ENCODE results near the gene CHMP3.
A peak's percentile ranks its signal among the peaks of the same experiment; 100 is the strongest.
"Not testable (repeated sequence)": the region's sequence is repeated elsewhere in the genome, so short reads cannot be mapped to it uniquely, and the experiment has no call there.

Gene CHMP3

GRCh38 chr2:86562922-86563649 lies at the start of gene CHMP3:
Gene CHMP3, minus strand, starts transcription at chr2:86563443. Its CDS starts 95 bp downstream, at chr2:86563348.
- peak; percentile 96 to 97 for DNase-seq (ENCODE audit: low read depth in 2 of 2)

GRCh38 chr2:86610871-86611270 lies 47.6 kb upstream of the CHMP3 start:
- DNase-seq (ENCODE audit: low read depth in 2 of 2), result no peak

DNA sequence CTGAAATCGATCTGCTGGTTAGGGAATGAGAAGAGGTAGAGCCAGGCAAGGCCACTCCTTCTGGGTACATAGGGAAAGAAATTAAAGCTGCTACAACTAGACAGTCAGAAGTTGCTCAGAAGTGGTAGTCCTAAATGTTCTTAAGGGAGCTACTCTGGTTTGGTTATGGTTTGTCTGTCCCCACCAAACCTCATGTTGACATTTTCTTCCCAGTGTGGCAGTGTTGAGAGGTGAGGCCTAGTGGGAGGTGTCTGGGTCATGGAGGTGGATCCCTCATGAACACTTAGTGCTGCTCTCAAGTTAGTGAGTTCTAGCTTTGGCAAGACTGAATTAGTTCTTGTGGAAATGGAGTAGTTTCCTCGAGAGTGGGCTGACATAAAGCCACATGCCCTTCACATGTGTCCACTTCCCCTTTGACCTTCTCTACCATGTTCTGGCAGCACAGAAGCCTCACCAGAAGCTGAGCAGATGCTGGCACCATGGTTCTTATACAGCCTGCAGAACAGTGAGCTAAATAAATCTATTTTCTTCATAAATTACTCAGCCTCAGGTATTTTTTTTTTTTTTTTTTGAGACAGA lies 45.7 kb upstream of the CHMP3 start:
- DNase-seq (ENCODE audit: low read depth in 2 of 2), result no peak

DNA sequence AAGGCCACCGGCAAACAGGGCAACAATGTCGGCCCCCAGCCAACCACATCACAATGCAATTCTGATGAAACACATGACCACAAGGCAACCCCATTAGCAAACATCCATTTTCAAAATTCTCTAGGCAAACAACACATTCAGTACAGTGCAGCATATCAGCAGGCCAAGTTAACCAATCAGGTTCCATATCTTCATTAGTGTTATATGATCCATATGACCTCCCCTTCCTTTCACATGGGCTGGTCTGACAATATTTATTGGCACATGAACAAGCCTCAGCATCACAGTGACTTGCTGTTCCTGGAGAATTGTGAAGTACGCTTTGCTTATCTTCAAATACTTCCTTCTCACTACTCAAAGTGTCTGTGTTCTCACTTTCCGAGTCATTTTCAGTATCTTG lies 40.7 kb upstream of the CHMP3 start:
- DNase-seq (ENCODE audit: low read depth in 2 of 2), result no peak

- no peak for DNase-seq (ENCODE audit: low read depth in 2 of 2)
These were observed 35.7 kb upstream of the CHMP3 start for GRCh38 chr2:86598966-86599365.

DNA sequence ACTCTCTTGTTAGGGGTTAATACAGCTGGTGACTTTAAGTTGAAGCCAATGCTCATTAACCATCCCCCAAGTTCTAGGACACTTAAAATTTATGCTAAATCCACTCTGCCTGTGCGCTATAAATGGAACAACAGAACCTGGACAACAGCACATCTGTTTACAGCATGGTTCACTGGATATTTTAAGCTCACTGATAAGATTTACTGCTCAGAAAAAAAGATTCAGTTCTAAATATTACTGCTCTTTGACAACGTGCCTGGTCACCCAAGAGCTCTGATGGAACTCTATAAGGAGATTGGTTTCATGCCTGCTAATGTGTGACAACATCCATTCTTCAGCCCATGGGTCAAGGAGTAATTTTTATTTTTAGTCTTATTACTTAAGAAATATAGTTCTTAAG lies 32.9 kb upstream of the CHMP3 start:
- no peak for DNase-seq (ENCODE audit: low read depth in 2 of 2)

DNA sequence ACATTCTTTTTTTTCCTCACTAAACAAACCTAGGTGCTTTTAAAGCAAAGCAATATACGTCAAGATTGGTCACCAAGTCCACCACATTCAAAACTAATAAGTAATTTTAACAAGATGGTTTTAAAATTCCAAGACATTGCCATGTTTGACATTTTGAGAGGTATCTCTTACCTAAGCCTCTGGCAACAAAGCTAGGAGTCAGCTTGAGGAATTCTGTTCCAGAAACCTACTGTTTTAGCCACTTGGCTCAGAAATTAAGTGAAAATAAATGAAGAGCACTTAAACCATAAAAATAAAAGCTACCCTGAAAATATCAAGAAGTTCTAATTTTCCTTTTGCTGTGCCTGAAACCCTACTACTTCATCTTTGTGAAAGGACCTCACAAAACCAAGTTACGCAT lies 30.0 kb upstream of the CHMP3 start:
- no peak for DNase-seq (ENCODE audit: low read depth in 2 of 2)

DNA sequence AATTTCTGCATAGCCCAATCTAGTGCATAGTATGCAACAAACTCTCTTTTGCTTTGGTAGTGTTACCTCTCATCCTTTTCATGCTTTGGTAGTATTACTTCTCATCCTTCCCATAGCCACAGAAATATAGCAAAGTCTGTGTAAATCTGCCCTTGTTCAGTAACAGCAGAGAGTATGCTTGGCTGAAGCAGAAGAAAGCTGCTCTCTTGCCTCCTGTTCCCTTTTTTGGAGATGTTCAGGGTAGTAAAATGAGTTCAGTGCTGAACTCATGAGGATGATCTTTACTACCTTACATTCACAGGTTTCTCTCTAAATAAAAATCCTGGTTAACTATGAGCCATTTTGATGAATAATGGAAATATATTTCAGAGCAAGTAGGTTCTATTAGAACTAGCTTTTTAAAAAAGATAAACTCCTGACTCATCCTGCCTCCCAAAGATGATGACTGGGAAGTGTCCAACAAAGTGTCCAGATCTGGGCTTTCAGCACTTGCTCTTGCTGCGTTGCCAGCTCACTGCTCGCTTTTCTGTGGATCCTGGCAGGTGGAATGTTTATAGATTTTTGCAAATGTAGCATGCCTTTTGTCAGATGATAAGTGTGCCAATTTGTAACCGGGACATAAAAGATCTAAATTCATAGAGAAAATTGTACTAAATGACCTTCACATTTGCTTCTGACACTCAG lies 29.4 kb upstream of the CHMP3 start:
- no peak for DNase-seq (ENCODE audit: low read depth in 2 of 2)

DNA sequence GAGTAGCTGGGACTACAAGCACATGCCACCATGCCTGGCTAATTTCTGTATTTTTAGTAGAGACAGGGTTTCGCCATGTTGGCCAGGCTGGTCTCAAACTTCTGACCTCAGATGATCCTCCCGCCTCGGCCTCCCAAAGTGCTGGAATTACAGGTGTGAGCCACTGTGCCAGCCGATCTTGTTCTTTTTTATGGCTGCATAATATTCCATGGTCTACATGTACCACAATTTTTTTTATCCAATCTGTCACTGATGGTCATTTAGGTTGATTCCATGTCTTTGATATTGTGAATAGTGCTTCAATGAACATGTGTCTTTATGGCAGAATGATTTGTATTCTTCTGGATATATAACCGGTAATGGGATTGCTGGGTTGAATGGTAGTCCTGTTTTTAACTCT lies 26.5 kb upstream of the CHMP3 start:
- DNase-seq (ENCODE audit: low read depth in 2 of 2), result not testable (repeated sequence)

GRCh38 chr2:86584151-86584913 lies 21.1 kb upstream of the CHMP3 start:
- no peak for DNase-seq (ENCODE audit: low read depth in 2 of 2)

- DNase-seq (ENCODE audit: low read depth in 2 of 2), result no peak
These were observed 17.3 kb upstream of the CHMP3 start for GRCh38 chr2:86580560-86580959.

- DNase-seq (ENCODE audit: low read depth in 2 of 2), result no peak
These were observed 14.7 kb upstream of the CHMP3 start for GRCh38 chr2:86577817-86578456.

DNA sequence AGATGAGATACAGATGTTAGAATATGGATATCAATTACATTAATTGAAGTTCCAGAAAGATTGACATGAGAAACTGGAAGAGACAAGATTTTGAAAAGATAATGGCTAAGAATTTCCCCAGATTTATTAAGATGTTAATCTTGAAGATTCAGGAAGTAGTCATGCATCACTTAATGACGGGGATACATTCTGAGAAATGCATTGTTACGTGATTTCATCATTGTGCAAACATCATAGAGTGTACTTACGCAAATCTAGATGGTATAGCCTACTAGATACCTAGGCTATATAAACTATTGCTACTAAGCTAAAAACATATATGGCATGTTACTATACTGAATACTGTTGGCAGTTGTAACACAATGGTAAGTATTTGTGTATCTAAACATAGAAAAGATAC lies 6.8 kb upstream of the CHMP3 start:
- no peak for DNase-seq (ENCODE audit: low read depth in 2 of 2)

DNA sequence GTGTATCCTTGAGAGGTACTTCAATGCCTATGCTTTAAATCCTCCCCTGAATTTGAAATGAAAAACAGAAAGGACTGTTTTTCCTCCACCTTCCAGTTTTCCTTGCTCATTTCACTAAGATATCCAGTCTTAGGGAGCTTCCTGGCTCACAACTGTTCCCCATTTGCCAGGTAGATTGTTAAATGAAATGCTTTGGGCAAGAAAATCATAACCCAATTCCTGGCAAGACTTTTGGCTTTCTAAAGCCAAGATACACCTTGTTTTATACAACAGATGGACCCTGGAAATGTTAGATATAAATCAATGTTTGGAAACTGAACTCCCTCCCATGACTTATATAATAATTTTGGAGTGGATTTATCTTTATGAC lies 3.6 kb upstream of the CHMP3 start:
- DNase-seq (ENCODE audit: low read depth in 2 of 2), result no peak

DNA sequence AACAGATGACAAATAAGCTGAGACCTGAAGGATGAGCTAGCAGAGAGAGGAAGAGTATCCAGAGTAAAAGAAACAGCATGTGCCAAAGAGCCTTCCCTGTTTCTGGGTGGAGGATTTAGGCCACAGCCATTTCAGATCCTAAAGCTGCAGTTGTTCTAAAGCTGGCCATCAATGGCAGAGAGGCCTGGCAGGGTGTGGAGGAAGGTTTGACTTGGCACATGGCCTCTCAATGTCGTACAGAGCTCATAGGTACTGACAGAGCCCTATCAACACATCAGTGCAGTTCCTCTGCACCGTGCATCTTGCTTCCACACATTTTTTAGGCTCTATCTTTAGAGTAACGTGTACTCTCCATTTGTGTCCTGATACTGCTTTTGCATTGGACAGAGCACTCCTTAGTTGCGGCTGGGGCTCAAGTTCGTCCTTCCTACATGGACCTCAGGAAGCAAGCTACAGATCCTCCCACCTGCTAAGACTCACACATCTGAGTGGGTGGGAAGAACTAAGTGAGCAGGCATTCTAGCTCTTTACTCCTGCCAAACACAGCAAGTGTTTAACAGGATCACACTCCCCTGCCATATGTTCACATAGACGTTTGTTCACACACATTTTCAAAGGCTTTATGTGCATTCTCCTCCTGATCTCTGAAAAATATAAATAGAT lies 3.0 kb upstream of the CHMP3 start:
- no peak for DNase-seq (ENCODE audit: low read depth in 2 of 2)

DNA sequence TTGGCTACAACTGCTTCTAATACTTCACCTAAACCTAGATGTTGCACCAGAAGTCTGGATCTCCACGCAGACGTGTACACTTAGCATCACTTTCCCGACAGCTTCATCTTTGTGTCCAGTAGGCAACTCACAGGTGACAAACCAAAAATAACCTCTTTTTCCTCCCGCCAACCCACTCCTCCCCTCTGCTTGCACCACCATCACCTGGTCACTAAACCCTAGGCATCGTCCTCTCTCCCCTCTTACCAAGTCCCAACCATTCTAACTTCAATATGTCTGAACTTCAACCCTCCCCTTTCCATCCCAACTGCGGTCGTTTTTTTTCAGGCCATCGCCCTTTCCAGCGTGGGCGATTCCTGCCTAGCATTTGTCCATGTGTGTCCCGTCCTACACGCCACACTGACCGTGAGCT lies 413 bp upstream of the CHMP3 start:
- no peak for DNase-seq (ENCODE audit: low read depth in 2 of 2)

DNA sequence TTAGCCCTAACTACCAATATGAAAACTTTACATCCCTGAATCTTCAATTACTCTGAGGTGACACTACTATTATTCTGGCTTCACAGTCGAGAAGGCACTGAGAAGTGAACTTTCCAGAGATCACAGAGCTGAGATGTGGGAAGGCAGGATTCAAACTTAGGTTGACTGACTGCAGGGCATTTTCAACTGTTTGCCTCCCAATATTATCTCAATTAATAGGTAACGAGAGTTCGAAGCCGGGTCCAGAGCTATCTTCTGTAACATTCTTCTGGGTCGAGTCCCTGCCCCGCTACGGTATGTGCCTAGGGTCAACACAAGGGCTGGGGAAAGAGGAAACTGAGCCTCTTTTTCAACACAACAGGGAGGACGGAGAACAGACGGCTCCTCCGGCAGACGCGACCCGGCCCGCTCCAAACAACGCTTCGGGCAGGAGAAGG lies 740 bp downstream of the CHMP3 start:
- no peak for DNase-seq (ENCODE audit: low read depth in 2 of 2)

DNA sequence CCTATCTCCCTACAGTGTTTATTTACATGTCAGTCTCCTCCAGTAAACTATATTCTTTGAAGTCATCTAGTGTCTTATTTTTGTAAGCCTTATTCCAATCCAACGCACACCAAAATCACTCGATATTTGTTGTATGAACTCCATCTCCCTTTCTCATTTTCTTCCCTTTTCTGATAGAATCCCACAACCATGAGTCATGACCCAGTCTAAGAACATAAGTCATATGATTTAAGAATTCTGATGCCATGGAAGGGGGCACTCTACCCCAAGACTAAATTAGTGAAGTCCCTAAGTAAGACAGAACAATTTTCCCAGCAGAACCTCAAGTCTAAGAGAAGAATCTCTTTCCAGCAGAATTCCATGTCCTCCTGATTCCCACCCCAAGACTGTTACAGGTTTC lies 5.4 kb downstream of the CHMP3 start:
- no peak for DNase-seq (ENCODE audit: low read depth in 2 of 2)

DNA sequence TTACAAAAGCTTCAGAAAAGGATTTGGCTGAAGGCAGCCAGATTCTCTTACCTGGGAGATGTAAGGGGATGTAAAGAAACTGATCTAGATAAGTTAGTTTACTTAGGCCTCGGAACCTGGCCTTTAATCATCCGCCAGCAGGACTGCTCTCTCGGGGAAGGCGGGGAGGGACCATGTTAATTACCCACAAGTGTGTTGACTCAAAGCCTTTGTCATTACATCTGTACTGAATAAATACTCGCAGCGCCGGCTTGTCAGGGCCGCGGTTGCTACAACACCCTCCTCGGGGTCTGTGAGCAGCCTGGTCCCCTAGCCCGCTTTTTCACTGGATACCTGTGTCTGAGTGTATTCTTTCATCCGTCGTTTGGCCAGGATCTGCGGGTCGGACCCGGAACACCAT lies 6.7 kb downstream of the CHMP3 start:
- no peak for DNase-seq (ENCODE audit: low read depth in 2 of 2)

DNA sequence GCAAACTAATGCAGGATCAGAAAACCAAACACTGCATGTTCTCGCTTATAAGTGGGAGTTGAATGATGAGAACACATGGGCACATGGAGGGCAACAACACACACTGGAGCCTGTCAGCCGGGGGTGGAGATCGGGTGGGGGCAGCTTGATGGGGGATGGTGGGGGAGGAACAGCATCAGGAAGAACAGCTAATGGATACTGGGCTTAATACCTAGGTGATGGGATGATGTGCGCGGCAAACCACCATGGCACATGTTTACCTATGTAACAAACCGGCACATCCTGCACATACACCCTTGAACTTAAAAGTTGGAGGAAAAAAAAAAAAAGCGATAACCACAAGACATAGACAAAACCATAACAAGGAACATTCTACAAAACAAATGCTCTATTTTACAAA lies 10.4 kb downstream of the CHMP3 start:
- no peak for DNase-seq (ENCODE audit: low read depth in 2 of 2)

DNA sequence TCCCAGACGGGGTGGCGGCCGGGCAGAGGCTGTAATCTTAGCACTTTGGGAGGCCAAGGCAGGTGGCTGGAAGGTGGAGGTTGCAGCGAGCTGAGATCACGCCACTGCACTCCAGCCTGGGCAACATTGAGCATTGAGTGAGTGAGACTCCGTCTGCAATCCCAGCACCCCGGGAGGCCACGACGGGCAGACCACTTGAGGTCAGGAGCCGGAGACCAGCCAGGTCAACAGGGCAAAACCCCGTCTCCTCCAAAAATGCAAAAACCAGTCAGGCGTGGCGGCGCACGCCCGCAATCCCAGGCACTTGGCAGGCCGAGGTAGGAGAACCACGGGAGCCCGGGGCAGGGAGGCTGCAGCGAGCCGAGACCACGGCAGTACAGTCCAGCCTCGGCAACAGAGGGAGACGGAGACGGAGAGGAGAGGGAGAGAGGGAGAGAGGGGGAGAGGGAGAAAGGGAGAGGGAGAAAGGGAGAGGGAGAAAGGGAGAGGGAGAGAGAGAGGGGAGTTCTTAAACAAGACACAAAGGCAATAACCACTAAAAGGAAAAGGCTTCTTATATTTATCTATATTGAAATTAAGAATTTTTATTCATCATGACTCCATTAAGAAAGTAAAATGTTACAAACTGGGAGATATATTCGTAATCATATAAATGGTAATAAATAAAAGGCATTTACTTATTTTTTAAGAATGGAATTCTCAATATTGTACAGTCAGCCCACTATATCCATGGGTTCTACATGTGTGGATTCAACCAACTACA lies 13.1 kb downstream of the CHMP3 start:
- DNase-seq (ENCODE audit: low read depth in 2 of 2), result not testable (repeated sequence)
